H9 (cell line): ENCODE data around the gene NCKAP5. TPM values are rescaled to one million over a fixed set of nuclear protein-coding genes. Genes with fewer than 3 reads are reported as not detected.

Experiments
- DNase-seq: peaks from one replicate; pipeline ENCODE4 v3.0.0-alpha.2; 2017
- H2AFZ ChIP-seq: one replicate; pipeline ENCODE4 v1.6.1; 2013; ENCODE audit warnings: mild to moderate bottlenecking, low read length, control low read depth, moderate library complexity
- H2AK5ac ChIP-seq: 2 replicates; pipeline ENCODE4 v1.6.1; 2013; ENCODE audit warnings: low read length, control low read depth, mixed read lengths; ENCODE audit not compliant: insufficient read length
- H2BK120ac ChIP-seq: one replicate; pipeline ENCODE4 v1.6.1; 2013; ENCODE audit warnings: low read depth, mild to moderate bottlenecking, low read length, control low read depth, inconsistent platforms; ENCODE audit not compliant: poor library complexity, severe bottlenecking
- H2BK12ac ChIP-seq: 2 replicates; pipeline ENCODE4 v1.6.1; 2013; ENCODE audit warnings: low read length, control low read depth, mixed read lengths, low read depth; ENCODE audit not compliant: insufficient read length
- H2BK15ac ChIP-seq: 2 replicates; pipeline ENCODE4 v1.6.1; 2013; ENCODE audit warnings: low read depth, low read length, control low read depth
- H2BK20ac ChIP-seq: one replicate; pipeline ENCODE4 v1.6.1; 2013; ENCODE audit warnings: low read depth, mild to moderate bottlenecking, low read length, control low read depth, inconsistent platforms; ENCODE audit not compliant: poor library complexity, severe bottlenecking
- H2BK5ac ChIP-seq: 2 replicates; pipeline ENCODE4 v1.6.1; 2013; ENCODE audit warnings: low read length, control low read depth, mixed read lengths; ENCODE audit not compliant: insufficient read length
- H3K14ac ChIP-seq: 2 replicates; pipeline ENCODE4 v1.6.1; 2013; ENCODE audit warnings: low read length, control low read depth; ENCODE audit not compliant: insufficient read depth
- H3K18ac ChIP-seq: 2 replicates; pipeline ENCODE4 v1.6.1; 2013; ENCODE audit warnings: low read depth, mild to moderate bottlenecking, mixed read lengths, low read length, control low read depth; ENCODE audit not compliant: insufficient read length
- H3K23ac ChIP-seq: 2 replicates; pipeline ENCODE4 v1.6.1; 2013; ENCODE audit warnings: low read length, control low read depth, mixed read lengths, low read depth; ENCODE audit not compliant: insufficient read length
- H3K23me2 ChIP-seq: 2 replicates; pipeline ENCODE4 v1.6.1; 2013; ENCODE audit warnings: low read depth, mild to moderate bottlenecking, mixed read lengths, low read length, control low read depth; ENCODE audit not compliant: insufficient read length, poor library complexity, severe bottlenecking
- H3K27ac ChIP-seq: 2 replicates; pipeline ENCODE4 v1.5.1; 2013; ENCODE audit warnings: low read length, control low read depth, mixed read lengths, low read depth; ENCODE audit not compliant: insufficient read length
- H3K27me3 ChIP-seq: 2 replicates; pipeline ENCODE4 v1.6.1; 2013; ENCODE audit warnings: low read length, control low read depth, inconsistent platforms; ENCODE audit not compliant: insufficient read depth
- H3K4ac ChIP-seq: 2 replicates; pipeline ENCODE4 v1.6.1; 2013; ENCODE audit warnings: low read depth, mild to moderate bottlenecking, control low read depth, inconsistent platforms, low read length, moderate library complexity
- H3K4me1 ChIP-seq: 2 replicates; pipeline ENCODE4 v1.6.1; 2013; ENCODE audit warnings: low read length, control low read depth, inconsistent platforms; ENCODE audit not compliant: insufficient read depth
- H3K4me2 ChIP-seq: 2 replicates; pipeline ENCODE4 v1.6.1; 2013; ENCODE audit warnings: low read length, control low read depth, mixed read lengths; ENCODE audit not compliant: insufficient read length, insufficient read depth
- H3K56ac ChIP-seq: 2 replicates; pipeline ENCODE4 v1.6.1; 2013; ENCODE audit warnings: low read depth, mild to moderate bottlenecking, mixed read lengths, low read length, control low read depth; ENCODE audit not compliant: insufficient read length
- H3K79me1 ChIP-seq: 2 replicates; pipeline ENCODE4 v1.6.1; 2013; ENCODE audit warnings: low read depth, mild to moderate bottlenecking, moderate library complexity, low read length, control low read depth, inconsistent platforms; ENCODE audit not compliant: insufficient read depth, poor library complexity, severe bottlenecking
- H3K79me2 ChIP-seq: 2 replicates; pipeline ENCODE4 v1.6.1; 2013; ENCODE audit warnings: low read length, control low read depth, inconsistent platforms; ENCODE audit not compliant: insufficient read depth
- H3K9ac ChIP-seq: 2 replicates; pipeline ENCODE4 v1.6.1; 2013; ENCODE audit warnings: low read length, control low read depth, mixed read lengths; ENCODE audit not compliant: insufficient read length; ENCODE audit errors: extremely low read depth
- H3K9me3 ChIP-seq: one replicate; pipeline ENCODE4 v1.6.1; 2013; ENCODE audit warnings: low read depth, low read length, inconsistent platforms; ENCODE audit not compliant: control insufficient read depth
- H3T11ph ChIP-seq: one replicate; pipeline ENCODE4 v1.6.1; 2013; ENCODE audit warnings: mild to moderate bottlenecking, low read length, control low read depth, inconsistent platforms
- H4K20me1 ChIP-seq: one replicate; pipeline ENCODE4 v1.6.1; 2013; ENCODE audit not compliant: control insufficient read depth, insufficient read length, insufficient read depth
- H4K5ac ChIP-seq: 2 replicates; pipeline ENCODE4 v1.6.1; 2013; ENCODE audit warnings: low read depth, mild to moderate bottlenecking, mixed read lengths, low read length, control low read depth; ENCODE audit not compliant: insufficient read length
- H4K8ac ChIP-seq: replicated peaks from 2 replicates; pipeline ENCODE4 v1.6.1; 2013; ENCODE audit warnings: low read length, control low read depth, mixed read lengths, low read depth; ENCODE audit not compliant: insufficient read length
- H4K91ac ChIP-seq: 2 replicates; pipeline ENCODE4 v1.6.1; 2013; ENCODE audit warnings: low read depth, mild to moderate bottlenecking, moderate library complexity, mixed read lengths, low read length, control low read depth; ENCODE audit not compliant: insufficient read length
- H3K27ac Mint-ChIP-seq, 3 experiments: 2 replicates in 2 of 3; 3 replicates in 1 of 3; pipeline ENCODE4 v1.8.0; 2020 to 2021; ENCODE audit warnings: mixed read lengths in 3 of 3, mild to moderate bottlenecking in 1 of 3, moderate library complexity in 1 of 3
- H3K27me3 Mint-ChIP-seq: 2 replicates; pipeline ENCODE4 v1.8.0; 2021; ENCODE audit warnings: low read depth, mild to moderate bottlenecking, moderate library complexity, mixed read lengths
- H3K36me3 Mint-ChIP-seq, 3 experiments: 2 replicates in 2 of 3; 3 replicates in 1 of 3; pipeline ENCODE4 v1.8.0; 2020 to 2021; ENCODE audit warnings: low read depth in 3 of 3, mixed read lengths in 3 of 3; ENCODE audit not compliant: insufficient read depth in 1 of 3
- H3K4me1 Mint-ChIP-seq, 2 experiments: 2 replicates each; pipeline ENCODE4 v1.8.0; 2020; ENCODE audit warnings: mixed read lengths in 2 of 2
- H3K4me3 Mint-ChIP-seq, 2 experiments: 2 replicates in 1 of 2; 3 replicates in 1 of 2; pipeline ENCODE4 v1.8.0; 2020 to 2021; ENCODE audit warnings: mild to moderate bottlenecking in 2 of 2, mixed read lengths in 2 of 2, moderate library complexity in 1 of 2
- H3K9me3 Mint-ChIP-seq, 2 experiments: 2 replicates in 1 of 2; 3 replicates in 1 of 2; pipeline ENCODE4 v1.8.0; 2020; ENCODE audit warnings: mild to moderate bottlenecking in 2 of 2, mixed read lengths in 2 of 2, moderate library complexity in 1 of 2
- WGBS: extraction: QIAGEN DNeasy Blood & Tissue Kit; methylation state at CpG from one replicate; pipeline ENCODE4 v1.1.7; 2013; ENCODE audit warnings: missing lambda C conversion rate, low lambda C conversion rate, mixed read lengths; ENCODE audit not compliant: insufficient read length; ENCODE audit errors: extremely low coverage; 5-methylcytosine and 5-hydroxymethylcytosine counted together
- total RNA-seq: library from RNA; stranded (reverse); gene quantifications from 2 replicates; pipeline ENCODE4 v1.2.1, GENCODE V29; 2021
- TF ChIP-seq, protein P1 (sequence below): fragments of 200-600 bp; sonication (generic); conservative IDR thresholded peaks from 3 replicates; pipeline ENCODE4 v1.8.0; 2021; ENCODE audit warnings: antibody characterized with exemption, mild to moderate bottlenecking

NCKAP5 gene
- total RNA-seq, 1 experiment from 2014 or later, result 0.26 TPM

DNA sequence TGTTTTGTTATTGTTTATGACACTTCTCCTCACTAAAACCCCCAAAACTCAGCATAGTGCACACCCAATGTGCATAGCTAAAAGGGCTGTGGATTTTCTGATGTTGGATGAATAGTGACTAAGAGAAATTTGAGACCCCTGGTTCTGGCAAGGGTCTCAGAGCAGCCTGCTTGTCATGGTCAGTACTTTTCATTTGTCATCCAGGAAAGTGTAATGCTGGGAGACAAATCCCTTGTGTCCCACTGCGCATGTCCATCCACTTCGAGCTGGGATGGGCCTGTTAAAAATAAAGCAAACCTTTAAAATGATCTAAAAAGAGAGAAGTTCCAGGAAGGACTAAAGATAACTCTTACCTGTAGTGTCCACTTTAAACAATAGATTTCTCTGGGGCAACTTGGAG, 851.3 kb downstream of the NCKAP5 start:
- Histone ChIP-seq H4K5ac (no peak overlapping the region), H3K23me2 (no peaks in the 10 kb centered on the region), H3K27me3 (no peaks in the 10 kb centered on the region), H2BK20ac (no peak overlapping the region), H4K20me1 (no peaks in the 10 kb centered on the region), H3K18ac (no peak overlapping the region), H2AFZ (no peak overlapping the region), H3K4ac (no peak overlapping the region), H3K9ac (no peak overlapping the region), H3K23ac (no peak overlapping the region), H3K4me2 (no peak overlapping the region), H3K56ac (no peak overlapping the region), H3K79me2 (no peaks in the 10 kb centered on the region), H2BK120ac (no peak overlapping the region), H3K27ac (no peak overlapping the region), H2AK5ac (no peak overlapping the region), H3K79me1 (no peaks in the 10 kb centered on the region), H4K8ac (no peak overlapping the region), H4K91ac (no peak overlapping the region), H3K9me3 (no peaks in the 10 kb centered on the region), H2BK5ac (no peak overlapping the region), H3K14ac (no peak overlapping the region), H2BK15ac (no peak overlapping the region), H2BK12ac (no peak overlapping the region), H3K4me1 (no peaks in the 10 kb centered on the region), H3T11ph (no peak overlapping the region)
- Mint-ChIP-seq H3K27me3 (no peaks in the 10 kb centered on the region), H3K36me3 (no peaks in the 10 kb centered on the region), H3K9me3 (peaks cover 0 to 2% of the 10 kb centered on the region in 2 experiments; a peak in 1 of 5 replicates), H3K4me1 (peaks cover under 1 to 2% of the 10 kb centered on the region in 2 experiments; a peak in 3 of 4 replicates), H3K4me3 (no peak overlapping the region), H3K27ac (no peak overlapping the region)
- TF ChIP-seq, protein P1, sequence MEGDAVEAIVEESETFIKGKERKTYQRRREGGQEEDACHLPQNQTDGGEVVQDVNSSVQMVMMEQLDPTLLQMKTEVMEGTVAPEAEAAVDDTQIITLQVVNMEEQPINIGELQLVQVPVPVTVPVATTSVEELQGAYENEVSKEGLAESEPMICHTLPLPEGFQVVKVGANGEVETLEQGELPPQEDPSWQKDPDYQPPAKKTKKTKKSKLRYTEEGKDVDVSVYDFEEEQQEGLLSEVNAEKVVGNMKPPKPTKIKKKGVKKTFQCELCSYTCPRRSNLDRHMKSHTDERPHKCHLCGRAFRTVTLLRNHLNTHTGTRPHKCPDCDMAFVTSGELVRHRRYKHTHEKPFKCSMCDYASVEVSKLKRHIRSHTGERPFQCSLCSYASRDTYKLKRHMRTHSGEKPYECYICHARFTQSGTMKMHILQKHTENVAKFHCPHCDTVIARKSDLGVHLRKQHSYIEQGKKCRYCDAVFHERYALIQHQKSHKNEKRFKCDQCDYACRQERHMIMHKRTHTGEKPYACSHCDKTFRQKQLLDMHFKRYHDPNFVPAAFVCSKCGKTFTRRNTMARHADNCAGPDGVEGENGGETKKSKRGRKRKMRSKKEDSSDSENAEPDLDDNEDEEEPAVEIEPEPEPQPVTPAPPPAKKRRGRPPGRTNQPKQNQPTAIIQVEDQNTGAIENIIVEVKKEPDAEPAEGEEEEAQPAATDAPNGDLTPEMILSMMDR, result no peak
- no CpG with 5 or more reads among the region's 2 CpGs for WGBS
- no peak for DNase-seq
